Mesenchymal stem cell (in vitro differentiated cells and primary cell): Measurements from ENCODE around the gene DCUN1D3.

Experiments
- DNase-seq: peaks from one replicate; pipeline ENCODE4 v3.0.0-alpha.2; 2013
- H2AFZ ChIP-seq: one replicate; pipeline ENCODE4 v1.6.1; 2013; ENCODE audit warnings: low read depth, mild to moderate bottlenecking, control low read depth, inconsistent platforms, low read length, moderate library complexity
- H2AK5ac ChIP-seq: 2 replicates; pipeline ENCODE4 v1.6.1; 2013; ENCODE audit warnings: low read length, moderate library complexity, mild to moderate bottlenecking, inconsistent platforms; ENCODE audit not compliant: severe bottlenecking
- H2BK120ac ChIP-seq: one replicate; pipeline ENCODE4 v1.6.1; 2013; ENCODE audit warnings: low read depth, mild to moderate bottlenecking, inconsistent platforms, low read length, moderate library complexity
- H2BK12ac ChIP-seq, 2 experiments: one replicate each; pipeline ENCODE4 v1.6.1; 2013; ENCODE audit warnings: inconsistent platforms in 2 of 2, low read length in 2 of 2, mild to moderate bottlenecking in 2 of 2, moderate library complexity in 2 of 2, control low read depth in 1 of 2
- H2BK15ac ChIP-seq: one replicate; pipeline ENCODE4 v1.6.1; 2013; ENCODE audit warnings: mild to moderate bottlenecking, low read depth, inconsistent platforms; ENCODE audit not compliant: poor library complexity, severe bottlenecking
- H2BK5ac ChIP-seq: 2 replicates; pipeline ENCODE4 v1.6.1; 2013; ENCODE audit warnings: low read depth, mild to moderate bottlenecking, low read length, control low read depth, inconsistent platforms; ENCODE audit not compliant: poor library complexity, severe bottlenecking
- H3K14ac ChIP-seq, 2 experiments: one replicate each; pipeline ENCODE4 v1.6.1; 2013; ENCODE audit warnings: inconsistent platforms in 2 of 2, low read length in 2 of 2, control low read depth in 1 of 2, mild to moderate bottlenecking in 1 of 2, moderate library complexity in 1 of 2
- H3K18ac ChIP-seq, 2 experiments: one replicate each; pipeline ENCODE4 v1.6.1; 2013; ENCODE audit warnings: inconsistent platforms in 2 of 2, low read length in 2 of 2, control low read depth in 1 of 2, low read depth in 1 of 2, mild to moderate bottlenecking in 1 of 2
- H3K23ac ChIP-seq, 2 experiments: one replicate each; pipeline ENCODE4 v1.6.1; 2013; ENCODE audit warnings: inconsistent platforms in 2 of 2, low read length in 2 of 2, mild to moderate bottlenecking in 2 of 2, moderate library complexity in 2 of 2, control low read depth in 1 of 2
- H3K27ac ChIP-seq: 2 replicates; pipeline ENCODE4 v1.5.1; 2013; ENCODE audit warnings: mild to moderate bottlenecking, moderate library complexity, low read length, control low read depth, inconsistent platforms; ENCODE audit not compliant: poor library complexity, severe bottlenecking
- H3K27me3 ChIP-seq, 2 experiments: 2 replicates each; pipeline versions ENCODE4 v1.6.1 to v1.7.0; 2013; ENCODE audit warnings: low read length in 2 of 2, mild to moderate bottlenecking in 2 of 2, moderate library complexity in 2 of 2, control low read depth in 1 of 2, inconsistent platforms in 1 of 2; ENCODE audit not compliant: control insufficient read depth in 1 of 2, insufficient read depth in 1 of 2
- H3K36me3 ChIP-seq, 2 experiments: 2 replicates each; pipeline versions ENCODE4 v1.6.1 to v1.7.0; 2013; ENCODE audit warnings: low read length in 2 of 2, control low read depth in 1 of 2, inconsistent platforms in 1 of 2, low read depth in 1 of 2, mild to moderate bottlenecking in 1 of 2; ENCODE audit not compliant: insufficient read depth in 2 of 2, control insufficient read depth in 1 of 2
- H3K4ac ChIP-seq, 2 experiments: one replicate each; pipeline ENCODE4 v1.6.1; 2013; ENCODE audit warnings: inconsistent platforms in 2 of 2, low read length in 2 of 2, mild to moderate bottlenecking in 2 of 2, moderate library complexity in 2 of 2, control low read depth in 1 of 2, low read depth in 1 of 2
- H3K4me1 ChIP-seq: 2 replicates; pipeline ENCODE4 v1.6.1; 2013; ENCODE audit warnings: low read depth, low read length, control low read depth; ENCODE audit not compliant: control insufficient read depth, insufficient read depth
- H3K4me2 ChIP-seq: 2 replicates; pipeline ENCODE4 v1.6.1; 2013; ENCODE audit warnings: low read length, mild to moderate bottlenecking, inconsistent platforms; ENCODE audit not compliant: poor library complexity, severe bottlenecking
- H3K4me3 ChIP-seq, 2 experiments: 2 replicates each; pipeline versions ENCODE4 v1.5.1 to v1.7.0; 2013; ENCODE audit warnings: low read length in 2 of 2, mild to moderate bottlenecking in 2 of 2, control low read depth in 1 of 2, low read depth in 1 of 2; ENCODE audit not compliant: insufficient read depth in 1 of 2
- H3K79me1 ChIP-seq: replicated peaks from 2 replicates; pipeline ENCODE4 v1.6.1; 2013; ENCODE audit warnings: mild to moderate bottlenecking, control low read depth, low read length, inconsistent platforms; ENCODE audit not compliant: poor library complexity, severe bottlenecking
- H3K9ac ChIP-seq: 2 replicates; pipeline ENCODE4 v1.7.0; 2013; ENCODE audit warnings: mild to moderate bottlenecking, low read length, moderate library complexity
- H3K9me3 ChIP-seq: 2 replicates; pipeline ENCODE4 v1.7.0; 2013; ENCODE audit warnings: mild to moderate bottlenecking, low read length; ENCODE audit not compliant: control insufficient read depth
- H4K8ac ChIP-seq: one replicate; pipeline ENCODE4 v1.6.1; 2013; ENCODE audit warnings: inconsistent platforms, mild to moderate bottlenecking, low read length, moderate library complexity
- H4K91ac ChIP-seq: one replicate; pipeline ENCODE4 v1.6.1; 2013; ENCODE audit warnings: mild to moderate bottlenecking, low read length, inconsistent platforms
- WGBS: methylation state at CpG from one replicate; pipeline ENCODE4 v1.1.7; 2013; ENCODE audit warnings: mixed read lengths; 5-methylcytosine and 5-hydroxymethylcytosine counted together

Gene DCUN1D3

DNA sequence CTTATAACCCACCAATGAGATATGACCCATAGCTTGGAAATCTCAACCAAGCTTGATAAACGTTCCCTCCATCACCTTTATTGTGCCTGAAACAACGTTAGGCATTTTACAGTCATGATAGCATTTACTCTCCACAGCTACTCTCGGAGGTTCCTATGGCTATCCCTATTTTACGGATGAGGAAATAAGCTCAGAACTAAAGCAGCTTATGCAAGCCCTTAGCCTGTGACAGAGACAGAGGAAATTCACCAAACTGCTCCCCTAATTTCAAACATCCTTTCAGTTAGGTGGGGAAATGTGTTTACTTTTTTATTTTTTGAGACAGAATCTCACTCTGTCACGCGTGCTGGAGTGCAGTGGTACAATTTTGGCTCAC is 18.7 kb downstream of the DCUN1D3 start:
- H3K14ac ChIP-seq = no peak overlapping the region
- H2AK5ac ChIP-seq = no peak overlapping the region
- peaks cover 9% of the 10 kb centered on the region for H3K4me1 ChIP-seq
- H3K18ac ChIP-seq = no peak overlapping the region
- H3K9me3 ChIP-seq = no peaks in the 10 kb centered on the region
- no peak for DNase-seq
- H3K27ac ChIP-seq = peak overlapping the region; percentile 22
- no peak overlapping the region for H2AFZ ChIP-seq
- H3K4me2 ChIP-seq = no peak overlapping the region
- H3K9ac ChIP-seq = no peak overlapping the region
- no peak overlapping the region for H4K91ac ChIP-seq
- no peak overlapping the region for H2BK5ac ChIP-seq
- no peak overlapping the region for H2BK12ac ChIP-seq
- H3K27me3 ChIP-seq = no peaks in the 10 kb centered on the region
- no peak overlapping the region for H3K4ac ChIP-seq
- peaks cover 1% of the 10 kb centered on the region for H3K79me1 ChIP-seq
- no peak overlapping the region for H2BK15ac ChIP-seq
- H4K8ac ChIP-seq = no peak overlapping the region
- WGBS = 96% methylated on average over 6 of the region's 6 CpGs
- peaks cover 0 to 25% of the 10 kb centered on the region in 2 experiments for H3K36me3 ChIP-seq
- H3K4me3 ChIP-seq = no peak overlapping the region
- no peak overlapping the region for H3K23ac ChIP-seq
- H2BK120ac ChIP-seq = no peak overlapping the region

DNA sequence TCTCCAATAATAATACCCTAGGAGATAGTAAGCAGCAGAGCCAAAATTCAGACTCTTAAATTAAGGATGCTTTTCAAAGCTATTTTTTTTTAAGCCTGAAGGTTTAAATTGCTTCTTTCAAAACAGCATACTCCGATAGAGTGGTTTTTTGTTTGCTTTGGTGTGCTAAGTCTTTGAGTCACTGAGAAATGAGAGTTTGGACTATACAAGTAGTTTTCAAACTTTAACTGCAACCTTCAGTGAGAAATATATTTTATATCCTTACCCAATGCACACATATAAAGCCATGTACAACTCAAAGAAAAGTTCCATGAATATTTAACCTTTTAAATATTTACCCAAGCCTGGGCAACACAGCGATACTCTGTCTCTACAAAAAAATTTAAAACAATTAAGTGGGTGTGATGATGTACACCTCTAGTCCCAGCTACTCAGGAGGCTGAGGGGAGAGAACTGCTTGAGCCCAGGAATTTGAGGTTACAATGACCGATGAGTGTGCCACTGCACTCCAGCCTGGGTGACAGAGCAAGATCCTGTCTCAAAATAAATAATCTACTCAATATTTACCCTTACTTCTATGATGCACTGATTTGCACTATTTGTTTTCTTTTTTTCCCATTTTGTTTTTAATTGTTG is 19.2 kb downstream of the DCUN1D3 start:
- Histone ChIP-seq H3K27me3 (no peaks in the 10 kb centered on the region), H3K9me3 (no peaks in the 10 kb centered on the region), H3K36me3 (peaks cover 0 to 22% of the 10 kb centered on the region in 2 experiments), H2BK15ac (no peak overlapping the region), H3K23ac (no peak overlapping the region), H3K27ac (peak overlapping the region; percentile 34), H3K4me2 (no peak overlapping the region), H3K18ac (no peak overlapping the region), H2BK12ac (no peak overlapping the region), H2AK5ac (no peak overlapping the region), H2BK5ac (no peak overlapping the region), H3K9ac (no peak overlapping the region), H2AFZ (no peak overlapping the region), H3K4me1 (peaks cover 9% of the 10 kb centered on the region), H3K4ac (no peak overlapping the region), H4K91ac (no peak overlapping the region), H3K79me1 (peaks cover 1% of the 10 kb centered on the region), H4K8ac (no peak overlapping the region), H3K14ac (no peak overlapping the region), H2BK120ac (no peak overlapping the region), H3K4me3 (no peak overlapping the region)
- whole genome bisulfite sequencing = 91% methylated on average over 1 of the region's 3 CpGs
- no peak for DNase-seq

- no peak overlapping the region for H3K14ac ChIP-seq
- H2BK120ac ChIP-seq = no peak overlapping the region
- H2BK5ac ChIP-seq = no peak overlapping the region
- H3K9me3 ChIP-seq = no peaks in the 10 kb centered on the region
- no peak overlapping the region for H4K91ac ChIP-seq
- H3K36me3 ChIP-seq = peaks cover 0 to 16% of the 10 kb centered on the region in 2 experiments
- 16% methylated on average over 5 of the region's 7 CpGs for WGBS
- no peak overlapping the region for H4K8ac ChIP-seq
- no peak overlapping the region for H2AFZ ChIP-seq
- H3K18ac ChIP-seq = no peak overlapping the region
- H3K27ac ChIP-seq = peak overlapping the region; percentile 96
- no peak overlapping the region for H3K23ac ChIP-seq
- peaks cover 11% of the 10 kb centered on the region for H3K4me1 ChIP-seq
- no peak overlapping the region for H3K4ac ChIP-seq
- H2AK5ac ChIP-seq = no peak overlapping the region
- no peak overlapping the region for H2BK12ac ChIP-seq
- no peaks in the 10 kb centered on the region for H3K27me3 ChIP-seq
- no peak overlapping the region for H2BK15ac ChIP-seq
- DNase-seq = peak; percentile 71
- peak overlapping the region; percentile 67 for H3K9ac ChIP-seq
- peak overlapping the region in 1 of 2 experiments; percentile 11 for H3K4me3 ChIP-seq
- H3K4me2 ChIP-seq = peak overlapping the region; percentile 73
- no peaks in the 10 kb centered on the region for H3K79me1 ChIP-seq
Measured at GRCh38 chr16:20879175-20880040, 20.8 kb downstream of the DCUN1D3 start.

- H3K4me1 ChIP-seq = peaks cover 11% of the 10 kb centered on the region
Measured at GRCh38 chr16:20878682-20879147, 21.4 kb downstream of the DCUN1D3 start.

More at GRCh38 chr16:20878682-20879147, 21.4 kb downstream of the DCUN1D3 start:
- no peak overlapping the region for H4K91ac ChIP-seq
- no peak overlapping the region for H2BK120ac ChIP-seq
- peak overlapping the region; percentile 28 to 80 for H2BK12ac ChIP-seq
- H3K9ac ChIP-seq = peak overlapping the region; percentile 67
- peak overlapping the region; percentile 46 for H2AK5ac ChIP-seq
- H3K14ac ChIP-seq = peak overlapping the region in 1 of 2 experiments; percentile 89
- no peaks in the 10 kb centered on the region for H3K27me3 ChIP-seq
- peak overlapping the region; percentile 73 for H3K4me2 ChIP-seq
- H3K36me3 ChIP-seq = peaks cover 0 to 16% of the 10 kb centered on the region in 2 experiments
- peak overlapping the region; percentile 24 to 93 for H3K4ac ChIP-seq
- H2BK5ac ChIP-seq = peak overlapping the region; percentile 82
- no peak overlapping the region for H2BK15ac ChIP-seq
- H3K18ac ChIP-seq = peak overlapping the region in 1 of 2 experiments; percentile 35
- H3K4me3 ChIP-seq = no peak overlapping the region
- no peak overlapping the region for H2AFZ ChIP-seq
- no peaks in the 10 kb centered on the region for H3K9me3 ChIP-seq
- H4K8ac ChIP-seq = no peak overlapping the region
- H3K27ac ChIP-seq = peak overlapping the region; percentile 96
- 65% methylated on average over 3 of the region's 5 CpGs for WGBS
- no peak for DNase-seq
- H3K23ac ChIP-seq = no peak overlapping the region
- H3K79me1 ChIP-seq = no peaks in the 10 kb centered on the region
